HepG2 (cell line): ENCODE measurements around the gene PRKG1.

Source experiments
- POLR2AphosphoS5 ChIP-seq: IDR thresholded peaks from 2 replicates; pipeline ENCODE4 v1.6.1; 2012; ENCODE audit warnings: low read depth, low read length
- ZNF121 ChIP-seq: sonication (generic); formaldehyde crosslinking; IDR thresholded peaks from 2 replicates; pipeline ENCODE4 v1.5.0; 2020; ENCODE audit warnings: mild to moderate bottlenecking, missing genetic modification reagents

DNA sequence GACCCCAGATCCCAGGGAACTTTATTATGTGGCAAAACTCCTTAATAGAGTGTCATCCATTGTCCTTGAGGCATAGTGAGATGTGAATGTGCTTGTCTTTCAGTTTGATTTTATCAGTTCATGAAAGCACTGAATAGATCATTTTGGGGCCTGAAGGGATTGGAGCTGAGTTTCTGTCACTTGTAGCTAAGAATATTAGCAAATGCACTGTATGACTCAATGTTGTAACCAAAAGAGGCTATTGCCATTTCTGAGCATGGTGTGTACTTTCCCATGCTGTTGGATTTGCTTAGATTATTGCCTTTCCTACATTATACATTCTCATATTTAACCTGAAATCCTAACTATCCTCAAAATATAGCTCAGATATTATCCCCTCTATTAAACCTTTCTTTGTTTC lies 130.4 kb downstream of the PRKG1 start:
- TF ChIP-seq ZNF121 (CRISPR knock-in tag) (no peak), POLR2AphosphoS5 (no peak)
